ENCODE results near the gene RASAL2.

DNA sequence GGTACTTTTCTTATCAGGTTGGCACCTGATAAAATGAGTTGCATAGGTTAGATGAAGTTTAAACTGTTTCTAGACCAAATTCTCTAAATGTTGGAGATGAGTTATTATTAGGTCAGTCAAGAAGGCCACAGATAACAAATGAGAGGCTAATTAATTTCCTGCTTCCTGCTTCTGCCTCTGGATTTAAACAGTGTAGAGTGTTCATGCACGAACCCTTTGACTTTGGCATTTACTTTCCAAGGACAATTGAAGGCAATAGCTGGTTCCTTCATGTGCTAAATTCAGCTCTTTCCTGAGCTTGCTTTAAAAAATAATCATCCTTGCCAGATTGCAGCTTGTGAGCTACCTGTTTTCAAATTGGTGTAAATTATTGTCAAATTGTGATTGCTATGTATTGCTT is 80.6 kb downstream of the RASAL2 start:
- TF ChIP-seq, protein P1, sequence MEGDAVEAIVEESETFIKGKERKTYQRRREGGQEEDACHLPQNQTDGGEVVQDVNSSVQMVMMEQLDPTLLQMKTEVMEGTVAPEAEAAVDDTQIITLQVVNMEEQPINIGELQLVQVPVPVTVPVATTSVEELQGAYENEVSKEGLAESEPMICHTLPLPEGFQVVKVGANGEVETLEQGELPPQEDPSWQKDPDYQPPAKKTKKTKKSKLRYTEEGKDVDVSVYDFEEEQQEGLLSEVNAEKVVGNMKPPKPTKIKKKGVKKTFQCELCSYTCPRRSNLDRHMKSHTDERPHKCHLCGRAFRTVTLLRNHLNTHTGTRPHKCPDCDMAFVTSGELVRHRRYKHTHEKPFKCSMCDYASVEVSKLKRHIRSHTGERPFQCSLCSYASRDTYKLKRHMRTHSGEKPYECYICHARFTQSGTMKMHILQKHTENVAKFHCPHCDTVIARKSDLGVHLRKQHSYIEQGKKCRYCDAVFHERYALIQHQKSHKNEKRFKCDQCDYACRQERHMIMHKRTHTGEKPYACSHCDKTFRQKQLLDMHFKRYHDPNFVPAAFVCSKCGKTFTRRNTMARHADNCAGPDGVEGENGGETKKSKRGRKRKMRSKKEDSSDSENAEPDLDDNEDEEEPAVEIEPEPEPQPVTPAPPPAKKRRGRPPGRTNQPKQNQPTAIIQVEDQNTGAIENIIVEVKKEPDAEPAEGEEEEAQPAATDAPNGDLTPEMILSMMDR (IDR thresholded peaks at IDR 0.05): no peak
- TF ChIP-seq TCF7L2 (IDR thresholded peaks at IDR 0.05; ENCODE audit: low read depth, low read length): no peak
